Lung (tissue), 12 donors: Measurements from ENCODE around the gene HMG20A. TPM values are rescaled to one million over a fixed set of nuclear protein-coding genes. Genes with fewer than 3 reads are reported as not detected.
"Not testable (repeated sequence)": the region's sequence is repeated elsewhere in the genome, so short reads cannot be mapped to it uniquely, and the experiment has no call there.

Source experiments
- ATAC-seq: fragments of 200-7000 bp; cut with Tn5 transposase; one replicate; pipeline ENCODE4 v1.9.1; 2020; ENCODE audit warnings: moderate number of reproducible peaks; ENCODE audit not compliant: insufficient read depth, low FRiP score
- DNase-seq, 3 donors: peaks; one replicate each; pipeline ENCODE4 v3.0.0-alpha.2; 2013 to 2017
- H3K27ac ChIP-seq, 2 donors: one replicate each; pipeline ENCODE4 v1.5.1; 2013; ENCODE audit warnings: mild to moderate bottlenecking in 2 of 2, moderate library complexity in 2 of 2, control low read depth in 1 of 2, inconsistent platforms in 1 of 2, low read depth in 1 of 2, low read length in 1 of 2
- H3K27me3 ChIP-seq, 3 donors: one replicate each; pipeline ENCODE4 v1.5.1; 2013; ENCODE audit warnings: low read length in 2 of 3; ENCODE audit not compliant: control insufficient read depth in 3 of 3, insufficient read depth in 3 of 3
- H3K36me3 ChIP-seq, 4 donors: one replicate each; pipeline ENCODE4 v1.5.1; 2013; ENCODE audit warnings: low read length in 4 of 4, mild to moderate bottlenecking in 1 of 4, moderate library complexity in 1 of 4; ENCODE audit not compliant: control insufficient read depth in 4 of 4, insufficient read depth in 4 of 4
- H3K4me1 ChIP-seq, 5 donors: one replicate each; pipeline ENCODE4 v1.5.1; 2013; ENCODE audit warnings: low read length in 5 of 5, mild to moderate bottlenecking in 2 of 5, moderate library complexity in 1 of 5; ENCODE audit not compliant: control insufficient read depth in 5 of 5, insufficient read depth in 5 of 5
- H3K4me3 ChIP-seq: one replicate; pipeline ENCODE4 v1.5.1; 2013; ENCODE audit warnings: mild to moderate bottlenecking, control low read depth, moderate library complexity
- H3K9ac ChIP-seq, 2 donors: one replicate each; pipeline ENCODE4 v1.5.1; 2013; ENCODE audit warnings: low read length in 2 of 2, control low read depth in 1 of 2; ENCODE audit not compliant: insufficient read depth in 1 of 2
- H3K9me3 ChIP-seq, 4 donors: one replicate each; pipeline ENCODE4 v1.5.1; 2013; ENCODE audit warnings: low read length in 3 of 4, mild to moderate bottlenecking in 1 of 4, moderate library complexity in 1 of 4; ENCODE audit not compliant: control insufficient read depth in 4 of 4, insufficient read depth in 3 of 4
- WGBS, 2 donors: extraction: QIAGEN DNeasy Blood & Tissue Kit; methylation state at CpG; one replicate each; pipeline ENCODE4 v1.1.7; 2013; 5-methylcytosine and 5-hydroxymethylcytosine counted together
- polyA plus RNA-seq, 2 donors: library from polyadenylated mRNA; stranded (reverse); fragments of 200-250 nt; gene quantifications; one replicate each; pipeline ENCODE4 v1.2.1, GENCODE V29; 2013
- total RNA-seq, 2 donors: library from RNA; depleted of rRNA in 1 of 2; stranded (reverse); fragments of >200 nt in 1 of 2; gene quantifications; one replicate each; pipeline ENCODE4 v1.2.1, GENCODE V29; 2014 to 2021
- TF ChIP-seq, protein P1 (sequence below): IDR thresholded peaks from 2 replicates; pipeline ENCODE4 v1.5.1; 2012; ENCODE audit warnings: mild to moderate bottlenecking; ENCODE audit errors: control extremely low read depth, extremely low read depth
- donor health status: control.
- donor health status: control.
- donor health status: Bipolar disorder and iron deficiency.
- donor health status: healthy.
- donor health status: DM: yes; HTN: yes; CAD: no.

HMG20A gene
- total and polyA plus RNA-seq, 4 donors: 12.7 to 63.9 (median 23.4) TPM

DNA sequence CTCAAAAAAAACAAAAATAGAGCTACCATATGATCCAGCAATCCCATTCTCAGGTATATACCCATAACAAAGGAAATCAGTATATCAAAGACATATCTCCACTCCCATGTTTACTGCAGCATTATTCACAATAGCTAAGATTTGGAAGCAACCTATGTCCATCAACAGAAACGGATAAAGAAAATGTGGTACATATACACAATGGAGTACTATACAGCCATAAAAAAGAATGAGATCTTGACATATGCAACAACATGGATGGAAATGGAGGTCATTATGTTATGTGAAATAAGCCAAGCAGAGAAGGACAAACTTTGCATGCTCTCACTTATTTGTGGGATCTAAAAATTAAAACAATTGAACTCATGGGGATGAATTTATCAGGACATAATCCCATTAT lies 20.4 kb upstream of the HMG20A start:
- no peak for DNase-seq
- Histone ChIP-seq H3K36me3 (peaks cover 0 to 3% (median 0%) of the 10 kb centered on the region in 4 donors), H3K4me3 (no peak overlapping the region), H3K9ac (no peak overlapping the region), H3K27me3 (no peaks in the 10 kb centered on the region), H3K27ac (no peak overlapping the region), H3K4me1 (peaks cover 0 to 2% (median 0%) of the 10 kb centered on the region in 5 donors), H3K9me3 (peaks cover 0 to 24% (median 5%) of the 10 kb centered on the region in 4 donors)
- ATAC-seq: no peak
- WGBS, 2 donors: 93 to 97% methylated on average over 1 of the region's 1 CpG
- TF ChIP-seq, protein P1, sequence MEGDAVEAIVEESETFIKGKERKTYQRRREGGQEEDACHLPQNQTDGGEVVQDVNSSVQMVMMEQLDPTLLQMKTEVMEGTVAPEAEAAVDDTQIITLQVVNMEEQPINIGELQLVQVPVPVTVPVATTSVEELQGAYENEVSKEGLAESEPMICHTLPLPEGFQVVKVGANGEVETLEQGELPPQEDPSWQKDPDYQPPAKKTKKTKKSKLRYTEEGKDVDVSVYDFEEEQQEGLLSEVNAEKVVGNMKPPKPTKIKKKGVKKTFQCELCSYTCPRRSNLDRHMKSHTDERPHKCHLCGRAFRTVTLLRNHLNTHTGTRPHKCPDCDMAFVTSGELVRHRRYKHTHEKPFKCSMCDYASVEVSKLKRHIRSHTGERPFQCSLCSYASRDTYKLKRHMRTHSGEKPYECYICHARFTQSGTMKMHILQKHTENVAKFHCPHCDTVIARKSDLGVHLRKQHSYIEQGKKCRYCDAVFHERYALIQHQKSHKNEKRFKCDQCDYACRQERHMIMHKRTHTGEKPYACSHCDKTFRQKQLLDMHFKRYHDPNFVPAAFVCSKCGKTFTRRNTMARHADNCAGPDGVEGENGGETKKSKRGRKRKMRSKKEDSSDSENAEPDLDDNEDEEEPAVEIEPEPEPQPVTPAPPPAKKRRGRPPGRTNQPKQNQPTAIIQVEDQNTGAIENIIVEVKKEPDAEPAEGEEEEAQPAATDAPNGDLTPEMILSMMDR: no peak

DNA sequence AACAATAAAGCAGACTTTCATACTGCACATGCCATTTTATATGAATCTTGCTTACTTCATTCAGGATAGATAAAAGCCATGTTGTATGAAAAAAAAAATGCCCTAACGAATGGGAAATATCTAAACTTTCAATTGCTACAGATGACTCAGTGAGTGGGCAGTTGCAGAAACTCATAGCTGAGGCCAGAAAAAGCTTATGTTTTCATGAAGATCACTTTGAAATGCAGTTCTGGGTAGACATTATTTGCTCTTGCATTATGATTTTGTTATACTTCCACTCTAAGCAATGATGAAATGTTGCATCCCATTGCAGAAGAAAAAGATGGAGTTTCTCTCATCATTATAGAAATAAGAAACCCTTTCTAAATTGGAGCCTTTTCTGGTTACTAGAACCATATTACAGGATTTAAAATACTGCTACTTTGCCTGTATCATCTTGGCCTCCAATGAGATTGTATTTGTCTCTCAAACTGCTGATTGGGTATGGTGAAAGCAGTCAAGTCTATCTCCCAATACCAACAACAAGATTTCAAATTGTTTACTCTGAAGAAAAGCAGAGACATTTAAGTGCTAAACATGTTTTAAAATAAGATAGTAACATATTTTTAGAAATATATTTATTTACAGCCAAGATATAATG lies 17.8 kb upstream of the HMG20A start:
- TF ChIP-seq, protein P1: no peak
- peaks cover 0 to 12% (median 5%) of the 10 kb centered on the region in 4 donors for H3K9me3 ChIP-seq
- peak in 1 of 3 donors; percentile 13 for DNase-seq
- 47 to 67% methylated on average over 1 of the region's 1 CpG for WGBS, 2 donors
- ATAC-seq: no peak
- no peak overlapping the region for H3K4me3 ChIP-seq
- no peak overlapping the region for H3K27ac ChIP-seq
- peaks cover 0 to 5% (median 0%) of the 10 kb centered on the region in 5 donors for H3K4me1 ChIP-seq
- peaks cover 0 to 3% (median 0%) of the 10 kb centered on the region in 4 donors for H3K36me3 ChIP-seq
- H3K27me3 ChIP-seq: no peaks in the 10 kb centered on the region
- no peak overlapping the region for H3K9ac ChIP-seq

DNA sequence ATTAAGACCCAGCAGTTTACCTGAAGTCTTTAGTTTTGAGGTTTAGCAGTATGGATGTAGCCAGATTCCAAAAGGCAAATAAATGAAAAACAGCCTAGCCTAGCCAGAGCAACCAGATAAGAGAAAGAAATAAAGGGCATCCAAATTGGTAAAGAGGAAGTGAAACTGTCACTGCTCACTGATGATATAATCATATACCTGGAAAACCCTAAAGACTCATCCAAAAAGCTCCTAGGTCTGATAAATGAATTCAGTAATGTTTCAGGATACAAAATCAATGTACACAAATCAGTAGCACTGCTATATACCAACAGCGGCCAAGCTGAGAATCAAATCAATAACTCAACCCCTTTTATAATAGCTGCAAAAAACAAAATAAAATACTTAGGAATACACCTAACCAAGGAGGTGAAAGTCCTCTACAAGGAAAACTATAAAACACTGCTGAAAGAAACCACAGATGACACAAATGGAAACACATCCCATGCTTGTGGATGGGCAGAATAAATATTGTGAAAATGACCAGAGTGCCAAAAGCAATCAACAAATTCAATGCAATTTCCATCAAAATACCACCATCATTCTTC lies 14.4 kb upstream of the HMG20A start:
- not testable (repeated sequence) for H3K9me3 ChIP-seq, ATAC-seq, H3K27me3 ChIP-seq, DNase-seq, H3K36me3 ChIP-seq, H3K27ac ChIP-seq, H3K4me3 ChIP-seq, H3K9ac ChIP-seq
- 96% methylated on average over 1 of the region's 1 CpG for WGBS, 2 donors
- peaks cover 0 to 17% (median 0%) of the 10 kb centered on the region in 5 donors for H3K4me1 ChIP-seq

GRCh38 chr15:77406846-77407245 lies 13.8 kb upstream of the HMG20A start:
- DNase-seq: no peak
- Histone ChIP-seq H3K27me3 (no peaks in the 10 kb centered on the region), H3K36me3 (no peaks in the 10 kb centered on the region), H3K27ac (no peak overlapping the region), H3K4me1 (peaks cover 0 to 17% (median 3%) of the 10 kb centered on the region in 5 donors), H3K9ac (no peak overlapping the region), H3K9me3 (no peaks in the 10 kb centered on the region), H3K4me3 (no peak overlapping the region)
- WGBS, 2 donors: 95 to 96% methylated on average over 4 of the region's 4 CpGs
- ATAC-seq: no peak
- TF ChIP-seq, protein P1: no peak
